GM18511 (cell line): ENCODE measurements around the gene DIP2C.
"Not testable (repeated sequence)": the region's sequence is repeated elsewhere in the genome, so short reads cannot be mapped to it uniquely, and the experiment has no call there.

ENCODE experiments used
- ATAC-seq: cut with Tn5 transposase; IDR thresholded peaks from one replicate; pipeline ENCODE4 v1.9.1; 2021; ENCODE audit warnings: mild to moderate bottlenecking, moderate library complexity; ENCODE audit not compliant: unreplicated experiment

Gene DIP2C

GRCh38 chr10:436911-437665 is 252.4 kb downstream of the DIP2C start:
- no peak for ATAC-seq

GRCh38 chr10:436013-436697 is 253.3 kb downstream of the DIP2C start:
- no peak for ATAC-seq

- no peak for ATAC-seq
These were observed 254.1 kb downstream of the DIP2C start for GRCh38 chr10:435397-435796.

GRCh38 chr10:429696-430095 is 259.8 kb downstream of the DIP2C start:
- ATAC-seq, result no peak

GRCh38 chr10:427761-428519 is 261.5 kb downstream of the DIP2C start:
- ATAC-seq, result no peak

- not testable (repeated sequence) for ATAC-seq
These were observed 264.1 kb downstream of the DIP2C start for GRCh38 chr10:425365-425764.

- ATAC-seq, result not testable (repeated sequence)
These were observed 264.7 kb downstream of the DIP2C start for GRCh38 chr10:424724-425123.

- ATAC-seq, result no peak
These were observed 266.3 kb downstream of the DIP2C start for GRCh38 chr10:423178-423577.

- no peak for ATAC-seq
These were observed 266.8 kb downstream of the DIP2C start for GRCh38 chr10:422675-423074.

- no peak for ATAC-seq
These were observed 267.2 kb downstream of the DIP2C start for GRCh38 chr10:422241-422640.

- ATAC-seq, result no peak
These were observed 268.3 kb downstream of the DIP2C start for GRCh38 chr10:421170-421569.

GRCh38 chr10:420154-421121 is 269.0 kb downstream of the DIP2C start:
- no peak for ATAC-seq

- no peak for ATAC-seq
These were observed 270.6 kb downstream of the DIP2C start for GRCh38 chr10:418894-419293.

- ATAC-seq, result no peak
These were observed 271.2 kb downstream of the DIP2C start for GRCh38 chr10:418226-418625.

GRCh38 chr10:416091-416515 is 273.4 kb downstream of the DIP2C start:
- ATAC-seq, result no peak

- ATAC-seq, result no peak
These were observed 275.8 kb downstream of the DIP2C start for GRCh38 chr10:413662-414071.

- peak; percentile 71 for ATAC-seq
These were observed 277.4 kb downstream of the DIP2C start for GRCh38 chr10:412109-412508.

GRCh38 chr10:411603-412002 is 277.9 kb downstream of the DIP2C start:
- ATAC-seq, result no peak

GRCh38 chr10:409408-410040 is 279.9 kb downstream of the DIP2C start:
- ATAC-seq, result no peak

- no peak for ATAC-seq
These were observed 281.2 kb downstream of the DIP2C start for GRCh38 chr10:408236-408635.
